ENCODE results near the gene ATP2A3.

Gene ATP2A3

DNA sequence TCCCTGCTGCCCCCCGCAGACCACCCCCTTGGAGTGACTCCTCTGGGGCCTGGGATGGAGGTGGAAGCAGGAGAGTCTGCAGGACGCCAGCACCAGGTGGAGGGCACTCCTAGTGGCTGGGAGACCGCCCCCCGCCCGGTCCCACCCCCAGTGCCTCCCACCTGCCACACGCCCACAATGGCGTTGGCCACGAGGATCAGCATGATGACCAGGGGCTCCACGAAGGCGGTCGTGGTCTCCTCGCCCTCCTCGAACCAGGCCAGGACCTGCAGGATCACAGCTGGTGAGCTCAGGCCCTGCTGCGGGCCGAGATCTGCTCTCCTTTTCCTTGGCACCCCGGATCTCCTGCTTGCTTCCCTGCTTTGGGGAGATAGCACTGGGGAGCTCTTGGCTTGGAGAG is 12.8 kb downstream of the ATP2A3 start:
- Histone ChIP-seq H3K4me1 (ENCODE audit: control insufficient read depth in 1 of 2, insufficient read depth in 2 of 2, low read length in 2 of 2) (no peaks in the 10 kb centered on the region), H3K23ac (ENCODE audit: low read length) (no peak overlapping the region), H3K4me3 (ENCODE audit: low read depth, low read length) (no peak overlapping the region), H4K12ac (ENCODE audit: low read depth, low read length) (no peak overlapping the region), H3K18ac (ENCODE audit: low read length) (no peak overlapping the region), H3K27ac (ENCODE audit: low read depth, low read length) (no peak overlapping the region), H3K79me1 (ENCODE audit: low read length) (no peaks in the 10 kb centered on the region), H2BK12ac (ENCODE audit: low read length) (no peak overlapping the region), H3K4ac (ENCODE audit: low read depth, low read length) (no peak overlapping the region), H4K91ac (ENCODE audit: low read depth, low read length) (no peak overlapping the region), H3K27me3 (ENCODE audit: insufficient read depth, low read length) (no peaks in the 10 kb centered on the region), H2AFZ (ENCODE audit: insufficient read depth, low read length, poor library complexity) (no peak overlapping the region), H2AK5ac (ENCODE audit: low read length) (no peak overlapping the region), H2BK120ac (ENCODE audit: insufficient read depth, low read length, poor library complexity) (no peak overlapping the region), H3K36me3 (ENCODE audit: control insufficient read depth in 1 of 2, insufficient read depth in 2 of 2, low read length in 2 of 2) (no peaks in the 10 kb centered on the region), H3K9me3 (ENCODE audit: insufficient read depth, low read depth, low read length) (no peaks in the 10 kb centered on the region), H4K8ac (ENCODE audit: low read depth, low read length) (no peak overlapping the region), H2BK5ac (ENCODE audit: low read depth, low read length, poor library complexity) (no peak overlapping the region), H3K9ac (ENCODE audit: low read length) (no peak overlapping the region), H3K79me2 (ENCODE audit: control insufficient read depth, insufficient read depth, low read length, poor library complexity) (no peaks in the 10 kb centered on the region), H3K4me2 (ENCODE audit: low read length) (no peak overlapping the region), H3K14ac (ENCODE audit: low read length) (no peak overlapping the region)
- DNase-seq = no peak
- WGBS (ENCODE audit: extremely low coverage, insufficient coverage, insufficient read length) = no CpG with 5 or more reads among the region's 16 CpGs

DNA sequence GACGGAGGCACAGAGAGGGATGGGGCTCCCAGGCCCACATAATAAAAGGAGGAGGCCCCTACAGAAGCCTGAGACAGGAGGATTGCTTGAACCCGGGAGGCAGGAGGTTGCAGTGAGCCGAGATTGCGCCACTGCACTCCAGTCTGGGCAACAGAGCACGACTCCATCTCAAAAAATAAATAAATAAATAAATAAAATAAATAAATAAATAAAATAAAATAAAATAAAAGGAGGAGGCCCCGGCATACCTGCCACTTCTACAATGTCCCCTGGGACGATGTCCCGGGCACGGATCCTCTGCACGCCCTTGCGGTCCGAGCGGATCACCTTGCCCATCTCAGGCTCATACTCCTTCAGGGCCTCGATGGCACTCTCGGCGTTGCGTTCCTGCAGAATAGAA is 13.2 kb downstream of the ATP2A3 start:
- no peak overlapping the region for H2AK5ac ChIP-seq (ENCODE audit: low read length)
- H4K12ac ChIP-seq (ENCODE audit: low read depth, low read length) = no peak overlapping the region
- H3K79me2 ChIP-seq (ENCODE audit: control insufficient read depth, insufficient read depth, low read length, poor library complexity) = no peaks in the 10 kb centered on the region
- H4K91ac ChIP-seq (ENCODE audit: low read depth, low read length) = no peak overlapping the region
- H2BK5ac ChIP-seq (ENCODE audit: low read depth, low read length, poor library complexity) = no peak overlapping the region
- no peak overlapping the region for H4K8ac ChIP-seq (ENCODE audit: low read depth, low read length)
- no peak overlapping the region for H3K27ac ChIP-seq (ENCODE audit: low read depth, low read length)
- no peaks in the 10 kb centered on the region for H3K36me3 ChIP-seq (ENCODE audit: control insufficient read depth in 1 of 2, insufficient read depth in 2 of 2, low read length in 2 of 2)
- no peak overlapping the region for H3K14ac ChIP-seq (ENCODE audit: low read length)
- no peak overlapping the region for H3K23ac ChIP-seq (ENCODE audit: low read length)
- H2BK120ac ChIP-seq (ENCODE audit: insufficient read depth, low read length, poor library complexity) = no peak overlapping the region
- no peak overlapping the region for H3K4me2 ChIP-seq (ENCODE audit: low read length)
- no peaks in the 10 kb centered on the region for H3K4me1 ChIP-seq (ENCODE audit: control insufficient read depth in 1 of 2, insufficient read depth in 2 of 2, low read length in 2 of 2)
- no peaks in the 10 kb centered on the region for H3K79me1 ChIP-seq (ENCODE audit: low read length)
- no peaks in the 10 kb centered on the region for H3K27me3 ChIP-seq (ENCODE audit: insufficient read depth, low read length)
- WGBS (ENCODE audit: extremely low coverage, insufficient coverage, insufficient read length) = no CpG with 5 or more reads among the region's 17 CpGs
- no peak overlapping the region for H3K9ac ChIP-seq (ENCODE audit: low read length)
- H3K9me3 ChIP-seq (ENCODE audit: insufficient read depth, low read depth, low read length) = no peaks in the 10 kb centered on the region
- no peak overlapping the region for H3K4ac ChIP-seq (ENCODE audit: low read depth, low read length)
- DNase-seq = no peak
- H2AFZ ChIP-seq (ENCODE audit: insufficient read depth, low read length, poor library complexity) = no peak overlapping the region
- H3K18ac ChIP-seq (ENCODE audit: low read length) = no peak overlapping the region
- H2BK12ac ChIP-seq (ENCODE audit: low read length) = no peak overlapping the region
- H3K4me3 ChIP-seq (ENCODE audit: low read depth, low read length) = no peak overlapping the region

DNA sequence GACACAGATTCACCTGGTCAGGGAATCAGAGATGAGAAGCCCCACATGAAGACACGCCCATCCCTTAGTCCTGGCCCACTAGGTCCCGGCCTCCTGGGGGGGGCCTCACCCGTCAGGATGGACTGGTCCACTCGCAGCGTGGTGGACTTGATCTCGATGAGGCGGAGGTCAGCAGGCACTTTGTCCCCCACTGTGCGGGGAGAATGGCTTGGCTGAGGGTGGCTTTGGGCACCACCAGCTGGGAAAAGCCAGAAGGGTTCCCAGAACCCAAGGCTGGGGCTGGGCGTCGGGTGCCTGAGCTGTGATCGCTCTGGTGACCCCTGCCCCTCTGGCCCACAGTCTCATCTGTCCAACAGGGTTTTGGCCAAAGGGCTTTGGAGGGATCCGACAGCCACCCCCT is 13.7 kb downstream of the ATP2A3 start:
- Histone ChIP-seq H2AK5ac (ENCODE audit: low read length) (no peak overlapping the region), H3K4ac (ENCODE audit: low read depth, low read length) (no peak overlapping the region), H3K79me2 (ENCODE audit: control insufficient read depth, insufficient read depth, low read length, poor library complexity) (no peaks in the 10 kb centered on the region), H4K8ac (ENCODE audit: low read depth, low read length) (no peak overlapping the region), H2BK12ac (ENCODE audit: low read length) (no peak overlapping the region), H3K4me1 (ENCODE audit: control insufficient read depth in 1 of 2, insufficient read depth in 2 of 2, low read length in 2 of 2) (no peaks in the 10 kb centered on the region), H3K9ac (ENCODE audit: low read length) (no peak overlapping the region), H3K79me1 (ENCODE audit: low read length) (no peaks in the 10 kb centered on the region), H3K27me3 (ENCODE audit: insufficient read depth, low read length) (no peaks in the 10 kb centered on the region), H3K4me3 (ENCODE audit: low read depth, low read length) (no peak overlapping the region), H3K27ac (ENCODE audit: low read depth, low read length) (no peak overlapping the region), H3K18ac (ENCODE audit: low read length) (no peak overlapping the region), H2BK5ac (ENCODE audit: low read depth, low read length, poor library complexity) (no peak overlapping the region), H3K4me2 (ENCODE audit: low read length) (no peak overlapping the region), H3K36me3 (ENCODE audit: control insufficient read depth in 1 of 2, insufficient read depth in 2 of 2, low read length in 2 of 2) (no peaks in the 10 kb centered on the region), H2BK120ac (ENCODE audit: insufficient read depth, low read length, poor library complexity) (no peak overlapping the region), H3K14ac (ENCODE audit: low read length) (no peak overlapping the region), H2AFZ (ENCODE audit: insufficient read depth, low read length, poor library complexity) (no peak overlapping the region), H3K9me3 (ENCODE audit: insufficient read depth, low read depth, low read length) (no peaks in the 10 kb centered on the region), H3K23ac (ENCODE audit: low read length) (no peak overlapping the region), H4K12ac (ENCODE audit: low read depth, low read length) (no peak overlapping the region), H4K91ac (ENCODE audit: low read depth, low read length) (no peak overlapping the region)
- no peak for DNase-seq
- no CpG with 5 or more reads among the region's 12 CpGs for WGBS (ENCODE audit: extremely low coverage, insufficient coverage, insufficient read length)

DNA sequence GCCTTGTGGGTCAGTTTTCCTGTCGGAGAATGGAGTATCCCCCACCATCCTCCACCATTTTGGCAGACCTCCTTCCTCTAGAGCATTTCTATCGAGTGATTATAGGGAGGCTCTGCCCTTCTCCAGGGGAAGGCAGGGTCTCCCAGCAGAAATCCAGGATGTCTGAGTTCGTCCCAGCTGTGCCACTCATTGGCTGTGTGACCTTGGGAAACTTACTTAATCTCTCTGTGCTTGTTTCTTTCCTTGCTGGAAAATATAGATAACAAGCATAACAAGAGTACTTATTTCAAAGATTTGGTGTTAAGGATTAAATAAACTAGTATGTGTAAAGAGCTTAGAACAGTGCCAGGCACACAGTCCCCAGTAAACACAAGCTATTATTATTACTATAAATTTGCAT is 14.8 kb downstream of the ATP2A3 start:
- H4K8ac ChIP-seq (ENCODE audit: low read depth, low read length) = no peak overlapping the region
- no peak overlapping the region for H2BK120ac ChIP-seq (ENCODE audit: insufficient read depth, low read length, poor library complexity)
- H3K9ac ChIP-seq (ENCODE audit: low read length) = no peak overlapping the region
- H3K18ac ChIP-seq (ENCODE audit: low read length) = no peak overlapping the region
- no peaks in the 10 kb centered on the region for H3K27me3 ChIP-seq (ENCODE audit: insufficient read depth, low read length)
- H3K27ac ChIP-seq (ENCODE audit: low read depth, low read length) = no peak overlapping the region
- H2AK5ac ChIP-seq (ENCODE audit: low read length) = no peak overlapping the region
- no CpG with 5 or more reads among the region's 3 CpGs for WGBS (ENCODE audit: extremely low coverage, insufficient coverage, insufficient read length)
- H4K91ac ChIP-seq (ENCODE audit: low read depth, low read length) = no peak overlapping the region
- no peak overlapping the region for H3K4ac ChIP-seq (ENCODE audit: low read depth, low read length)
- H3K79me1 ChIP-seq (ENCODE audit: low read length) = no peaks in the 10 kb centered on the region
- no peak overlapping the region for H2BK12ac ChIP-seq (ENCODE audit: low read length)
- no peaks in the 10 kb centered on the region for H3K36me3 ChIP-seq (ENCODE audit: control insufficient read depth in 1 of 2, insufficient read depth in 2 of 2, low read length in 2 of 2)
- no peak overlapping the region for H3K14ac ChIP-seq (ENCODE audit: low read length)
- no peak overlapping the region for H4K12ac ChIP-seq (ENCODE audit: low read depth, low read length)
- no peak overlapping the region for H3K4me3 ChIP-seq (ENCODE audit: low read depth, low read length)
- peaks cover 2% of the 10 kb centered on the region for H3K9me3 ChIP-seq (ENCODE audit: insufficient read depth, low read depth, low read length)
- H3K4me1 ChIP-seq (ENCODE audit: control insufficient read depth in 1 of 2, insufficient read depth in 2 of 2, low read length in 2 of 2) = peaks cover 5% of the 10 kb centered on the region in 2 experiments
- no peaks in the 10 kb centered on the region for H3K79me2 ChIP-seq (ENCODE audit: control insufficient read depth, insufficient read depth, low read length, poor library complexity)
- no peak overlapping the region for H3K4me2 ChIP-seq (ENCODE audit: low read length)
- DNase-seq = no peak
- no peak overlapping the region for H3K23ac ChIP-seq (ENCODE audit: low read length)
- H2BK5ac ChIP-seq (ENCODE audit: low read depth, low read length, poor library complexity) = no peak overlapping the region
- no peak overlapping the region for H2AFZ ChIP-seq (ENCODE audit: insufficient read depth, low read length, poor library complexity)

All from trophoblast cell (in vitro differentiated cells and primary cell).